ENCODE measurements around the gene C6orf58.

C6orf58 gene

GRCh38 chr6:127576874-127577273 lies at the start of gene C6orf58:
C6orf58 (plus strand) TSS chr6:127577174; CDS start chr6:127577186, 12 bp downstream.
- no peak for DNase-seq

- no peak for DNase-seq
Observed at GRCh38 chr6:127533011-127533410, 44.0 kb upstream of the C6orf58 start.

- no peak for DNase-seq
Observed at GRCh38 chr6:127533736-127534135, 43.2 kb upstream of the C6orf58 start.

GRCh38 chr6:127538750-127539264 lies 38.2 kb upstream of the C6orf58 start:
- DNase-seq, result peak; percentile 3

- peak; percentile 13 for DNase-seq
Observed at GRCh38 chr6:127539272-127539671, 37.7 kb upstream of the C6orf58 start.

GRCh38 chr6:127547215-127547614 lies 29.8 kb upstream of the C6orf58 start:
- DNase-seq, result peak; percentile 11

- DNase-seq, result peak; percentile 9
Observed at GRCh38 chr6:127547904-127548649, 28.9 kb upstream of the C6orf58 start.

- peak; percentile 67 for DNase-seq
Observed at GRCh38 chr6:127550403-127550802, 26.6 kb upstream of the C6orf58 start.

GRCh38 chr6:127554435-127555006 lies 22.5 kb upstream of the C6orf58 start:
- DNase-seq, result peak; percentile 67

- no peak for DNase-seq
Observed at GRCh38 chr6:127561660-127562059, 15.3 kb upstream of the C6orf58 start.

GRCh38 chr6:127564761-127565160 lies 12.2 kb upstream of the C6orf58 start:
- no peak for DNase-seq

GRCh38 chr6:127566119-127566518 lies 10.9 kb upstream of the C6orf58 start:
- no peak for DNase-seq

GRCh38 chr6:127566651-127567050 lies 10.3 kb upstream of the C6orf58 start:
- DNase-seq, result no peak

- no peak for DNase-seq
Observed at GRCh38 chr6:127567476-127567875, 9.5 kb upstream of the C6orf58 start.

GRCh38 chr6:127570739-127571389 lies 6.1 kb upstream of the C6orf58 start:
- peak; percentile 18 for DNase-seq

- no peak for DNase-seq
Observed at GRCh38 chr6:127578900-127579299, 1.9 kb downstream of the C6orf58 start.

- no peak for DNase-seq
Observed at GRCh38 chr6:127581576-127581975, 4.6 kb downstream of the C6orf58 start.

- peak; percentile 81 for DNase-seq
Observed at GRCh38 chr6:127582777-127583462, 5.9 kb downstream of the C6orf58 start.

GRCh38 chr6:127585123-127585522 lies 8.1 kb downstream of the C6orf58 start:
- DNase-seq, result no peak

- DNase-seq, result no peak
Observed at GRCh38 chr6:127586372-127586771, 9.4 kb downstream of the C6orf58 start.

GRCh38 chr6:127587875-127588274 lies 10.9 kb downstream of the C6orf58 start:
- DNase-seq, result no peak

GRCh38 chr6:127589135-127589534 lies 12.2 kb downstream of the C6orf58 start:
- no peak for DNase-seq

GRCh38 chr6:127590344-127590743 lies 13.4 kb downstream of the C6orf58 start:
- no peak for DNase-seq

All from EL (cell line).